ENCODE measurements around the gene PTPRE.
"Not testable (repeated sequence)": the region's sequence is repeated elsewhere in the genome, so short reads cannot be mapped to it uniquely, and the experiment has no call there.

Gene PTPRE

DNA sequence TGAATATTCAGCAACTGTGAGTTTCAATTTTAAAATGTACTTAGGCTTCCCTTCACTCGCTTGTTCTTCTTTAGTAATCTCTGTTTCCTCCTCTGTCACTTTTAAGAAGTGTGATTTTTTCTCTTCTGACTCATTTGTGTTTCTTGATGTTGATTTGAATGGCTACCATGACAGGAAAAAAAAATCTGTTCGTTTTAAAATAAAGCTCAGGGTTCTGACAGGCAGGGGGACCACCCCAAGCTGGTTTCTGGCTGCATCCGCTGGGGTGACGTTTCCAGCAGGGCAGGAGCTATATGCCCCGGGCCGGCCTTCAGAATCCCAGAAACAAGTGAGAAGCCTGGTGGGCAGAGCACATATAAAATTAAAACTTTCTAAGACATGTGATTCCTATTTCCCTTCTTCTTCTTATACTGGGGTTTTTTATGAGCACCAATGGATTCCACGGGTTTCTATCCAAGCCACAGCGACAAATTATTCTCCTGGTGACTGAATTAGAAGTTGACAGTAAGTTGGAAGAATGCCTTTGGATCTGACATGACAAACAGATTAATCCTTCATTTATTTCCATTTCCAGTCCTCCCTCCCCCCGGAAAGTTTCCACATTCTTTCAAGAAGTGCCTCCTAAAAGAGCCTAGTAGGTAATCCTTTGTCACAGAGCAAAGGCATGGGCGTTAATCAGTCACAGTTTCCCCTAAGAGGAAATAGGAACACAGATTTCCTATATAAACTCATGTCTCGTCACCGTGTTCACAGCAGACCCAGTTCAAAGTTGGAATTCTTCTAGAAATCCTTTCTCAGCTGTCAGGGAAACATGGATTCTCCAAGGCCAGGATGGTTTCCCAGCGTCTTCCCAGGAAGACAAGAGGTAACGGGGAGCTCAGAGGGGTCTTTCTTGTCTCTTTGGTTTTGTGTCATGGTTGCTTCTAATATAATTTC, 79.9 kb downstream of the PTPRE start:
- DNase-seq: no peak
- no peak overlapping the region for H3K4me3 ChIP-seq
- no peaks in the 10 kb centered on the region for H3K36me3 ChIP-seq
- H3K4me1 ChIP-seq: peaks cover 0 to 25% (median 3%) of the 10 kb centered on the region in 4 donors
- no peaks in the 10 kb centered on the region for H3K27me3 ChIP-seq
- intact Hi-C loops (cut with DNase I; ENCODE audit: low total_unique reads): no loop called here
- peak overlapping the region in 1 of 2 donors; percentile 3 for H3K27ac ChIP-seq
- H3K9me3 ChIP-seq: no peaks in the 10 kb centered on the region
- TF ChIP-seq CTCF (IDR thresholded peaks at IDR 0.05): no peak

- H3K27me3 ChIP-seq: no peaks in the 10 kb centered on the region
- H3K36me3 ChIP-seq: no peaks in the 10 kb centered on the region
- H3K27ac ChIP-seq: peak overlapping the region in 1 of 2 donors; percentile 3
- peaks cover 0 to 29% (median 7%) of the 10 kb centered on the region in 4 donors for H3K4me1 ChIP-seq
- DNase-seq: no peak
- TF ChIP-seq CTCF (IDR thresholded peaks at IDR 0.05): no peak
- H3K9me3 ChIP-seq: no peaks in the 10 kb centered on the region
- no peak overlapping the region for H3K4me3 ChIP-seq
- intact Hi-C loops (cut with DNase I; ENCODE audit: low total_unique reads): no loop called here
Measured at GRCh38 chr10:127987467-127988380, 80.8 kb downstream of the PTPRE start.

- DNase-seq: no peak
- Histone ChIP-seq H3K4me1 (peaks cover 0 to 29% (median 7%) of the 10 kb centered on the region in 4 donors), H3K4me3 (no peak overlapping the region), H3K27ac (no peak overlapping the region), H3K36me3 (no peaks in the 10 kb centered on the region), H3K9me3 (no peaks in the 10 kb centered on the region), H3K27me3 (no peaks in the 10 kb centered on the region)
- intact Hi-C loops (cut with DNase I; ENCODE audit: low total_unique reads): no loop called here
- no peak for TF ChIP-seq CTCF (IDR thresholded peaks at IDR 0.05)
Measured at GRCh38 chr10:127989481-127990012, 82.6 kb downstream of the PTPRE start.

GRCh38 chr10:127990132-127990788, 83.4 kb downstream of the PTPRE start:
- DNase-seq; intact Hi-C loops (cut with DNase I; ENCODE audit: low total_unique reads); H3K4me3 ChIP-seq; H3K36me3 ChIP-seq; H3K27me3 ChIP-seq; H3K9me3 ChIP-seq: not testable (repeated sequence)
- Histone ChIP-seq H3K4me1 (peaks cover 0 to 29% (median 7%) of the 10 kb centered on the region in 4 donors), H3K27ac (peak overlapping the region; percentile 27 to 57)

DNA sequence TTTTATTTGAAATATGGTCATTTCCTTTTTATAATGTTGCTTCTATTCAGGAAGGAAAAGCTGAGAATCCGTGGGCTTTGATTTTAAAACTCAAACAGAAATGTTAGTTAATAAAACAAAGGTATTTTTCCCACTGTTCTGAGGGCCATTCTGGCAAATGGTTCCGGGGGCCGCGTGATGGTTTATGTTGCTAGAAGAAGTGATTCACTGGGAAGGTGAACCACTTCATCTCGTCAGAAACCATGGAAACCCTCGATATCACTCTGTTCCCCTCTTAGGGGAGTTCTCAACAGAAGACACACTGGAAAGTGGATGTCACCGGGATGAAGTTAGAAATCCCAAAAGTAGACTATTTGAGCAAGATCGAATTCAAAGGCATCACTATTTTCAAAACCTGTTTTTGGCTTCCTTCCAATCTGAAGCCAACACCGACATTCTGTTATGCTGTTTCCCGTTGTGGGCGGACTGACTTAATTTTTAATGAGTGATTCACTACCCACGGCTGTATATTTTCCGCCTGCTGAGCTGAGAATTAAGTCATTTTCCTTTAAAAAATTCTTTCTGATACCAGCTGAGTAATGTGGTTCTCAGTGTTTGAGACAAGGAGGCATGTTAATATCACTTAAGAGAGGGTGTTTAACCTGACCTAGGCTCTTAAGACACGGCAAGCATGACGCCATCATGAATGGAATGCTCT, 84.1 kb downstream of the PTPRE start:
- no peak for DNase-seq
- H3K27ac ChIP-seq: peak overlapping the region; percentile 27 to 57
- H3K4me3 ChIP-seq: no peak overlapping the region

More for the DNA sequence above, 84.1 kb downstream of the PTPRE start:
- TF ChIP-seq CTCF (IDR thresholded peaks at IDR 0.05): no peak
- Histone ChIP-seq H3K9me3 (no peaks in the 10 kb centered on the region), H3K27me3 (no peaks in the 10 kb centered on the region), H3K36me3 (no peaks in the 10 kb centered on the region), H3K4me1 (peaks cover 0 to 29% (median 7%) of the 10 kb centered on the region in 4 donors)
- intact Hi-C loops (cut with DNase I; ENCODE audit: low total_unique reads): no loop called here

All from tibial artery (tissue), 4 donors.